Kidney epithelial cell (primary cell): ENCODE measurements around the gene ZFAND6. TPM values are rescaled to one million over a fixed set of nuclear protein-coding genes. Genes with fewer than 3 reads are reported as not detected.

Experiments
- DNase-seq: peaks from one replicate; pipeline ENCODE4 v3.0.0-alpha.2; 2010; ENCODE audit warnings: low read depth
- H3K27me3 ChIP-seq: 2 replicates; pipeline ENCODE4 v1.6.0; 2011; ENCODE audit warnings: low read length; ENCODE audit not compliant: control insufficient read depth, insufficient read depth
- H3K36me3 ChIP-seq: 2 replicates; pipeline ENCODE4 v1.5.1; 2011; ENCODE audit warnings: low read length; ENCODE audit not compliant: control insufficient read depth, insufficient read depth
- H3K4me3 ChIP-seq: 2 replicates; pipeline ENCODE4 v1.5.1; 2011; ENCODE audit warnings: low read depth, mild to moderate bottlenecking, control low read depth, low read length
- total RNA-seq: library from RNA; depleted of rRNA; stranded (reverse); fragments of >200 nt; gene quantifications from 2 replicates; pipeline ENCODE4 v1.2.3, GENCODE V29; 2015
- TF ChIP-seq, protein P1 (sequence below): IDR thresholded peaks from 2 replicates; pipeline ENCODE4 v1.5.1; 2011; ENCODE audit warnings: mild to moderate bottlenecking, moderate library complexity, low read length, control low read depth, inconsistent platforms; ENCODE audit not compliant: insufficient read depth, poor library complexity, severe bottlenecking

The ZFAND6 gene
- total RNA-seq, 1 donor from 2014 or later: 114 TPM

DNA sequence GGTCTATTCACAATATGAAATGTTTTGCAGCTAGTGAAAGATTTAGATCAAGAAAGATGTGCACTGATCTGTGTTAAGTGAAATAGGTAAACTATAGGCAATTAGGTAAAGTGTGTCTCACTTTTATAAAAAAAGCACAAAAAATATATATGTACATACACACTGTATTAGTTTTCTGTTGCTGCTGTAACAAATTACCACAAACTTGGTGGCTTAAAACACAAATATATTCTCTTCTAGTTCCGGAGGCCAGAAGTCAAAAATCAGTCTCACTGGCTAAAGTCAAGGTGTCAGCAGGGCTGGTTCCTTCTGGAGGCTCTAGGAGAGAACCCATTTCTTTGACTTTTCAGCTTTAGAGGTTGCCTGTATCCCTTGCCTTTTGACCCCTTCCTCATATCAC lies 104.4 kb downstream of the ZFAND6 start:
- no peak for DNase-seq
- TF ChIP-seq, protein P1, sequence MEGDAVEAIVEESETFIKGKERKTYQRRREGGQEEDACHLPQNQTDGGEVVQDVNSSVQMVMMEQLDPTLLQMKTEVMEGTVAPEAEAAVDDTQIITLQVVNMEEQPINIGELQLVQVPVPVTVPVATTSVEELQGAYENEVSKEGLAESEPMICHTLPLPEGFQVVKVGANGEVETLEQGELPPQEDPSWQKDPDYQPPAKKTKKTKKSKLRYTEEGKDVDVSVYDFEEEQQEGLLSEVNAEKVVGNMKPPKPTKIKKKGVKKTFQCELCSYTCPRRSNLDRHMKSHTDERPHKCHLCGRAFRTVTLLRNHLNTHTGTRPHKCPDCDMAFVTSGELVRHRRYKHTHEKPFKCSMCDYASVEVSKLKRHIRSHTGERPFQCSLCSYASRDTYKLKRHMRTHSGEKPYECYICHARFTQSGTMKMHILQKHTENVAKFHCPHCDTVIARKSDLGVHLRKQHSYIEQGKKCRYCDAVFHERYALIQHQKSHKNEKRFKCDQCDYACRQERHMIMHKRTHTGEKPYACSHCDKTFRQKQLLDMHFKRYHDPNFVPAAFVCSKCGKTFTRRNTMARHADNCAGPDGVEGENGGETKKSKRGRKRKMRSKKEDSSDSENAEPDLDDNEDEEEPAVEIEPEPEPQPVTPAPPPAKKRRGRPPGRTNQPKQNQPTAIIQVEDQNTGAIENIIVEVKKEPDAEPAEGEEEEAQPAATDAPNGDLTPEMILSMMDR: no peak
- peaks cover 2% of the 10 kb centered on the region for H3K36me3 ChIP-seq
- H3K4me3 ChIP-seq: no peak overlapping the region
- no peaks in the 10 kb centered on the region for H3K27me3 ChIP-seq

DNA sequence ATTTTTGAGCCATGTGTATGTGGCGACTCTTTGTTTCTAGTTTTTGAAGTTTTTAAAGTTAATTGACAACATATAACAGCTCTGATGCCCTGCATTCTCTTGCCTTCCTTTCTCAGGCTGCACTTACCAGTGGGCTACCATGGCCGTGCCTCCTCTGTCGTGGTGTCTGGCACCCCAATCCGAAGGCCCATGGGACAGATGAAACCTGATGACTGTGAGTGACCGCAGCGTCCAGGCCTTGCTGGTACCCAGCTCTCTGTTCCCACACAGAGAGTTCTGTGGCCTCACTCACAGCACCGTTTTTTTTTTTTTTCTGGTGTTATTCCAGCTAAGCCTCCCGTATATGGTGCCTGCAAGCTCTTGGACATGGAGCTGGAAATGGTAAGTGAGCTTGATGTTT lies 108.5 kb downstream of the ZFAND6 start:
- no peaks in the 10 kb centered on the region for H3K27me3 ChIP-seq
- DNase-seq: no peak
- TF ChIP-seq, protein P1: no peak
- H3K4me3 ChIP-seq: no peak overlapping the region
- H3K36me3 ChIP-seq: no peaks in the 10 kb centered on the region

DNA sequence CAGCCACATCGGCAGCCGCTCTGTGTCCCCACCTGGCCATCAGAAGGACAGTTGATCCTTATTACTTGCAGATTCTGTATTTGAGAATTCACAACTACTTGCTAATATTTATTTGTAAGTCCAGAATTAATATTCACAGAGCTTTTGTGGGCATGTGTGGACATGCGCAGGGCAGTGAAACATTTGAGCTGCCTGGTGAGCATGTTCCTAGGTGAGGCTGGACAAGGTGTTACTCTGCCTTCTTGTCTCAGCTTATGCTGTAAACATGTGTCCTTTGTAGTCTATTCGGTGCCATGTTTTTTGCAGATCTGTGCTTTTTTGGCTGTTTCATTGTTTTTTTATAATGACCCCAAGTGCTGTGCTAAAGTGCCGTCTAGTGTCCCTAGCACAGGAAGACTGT lies 108.9 kb downstream of the ZFAND6 start:
- Histone ChIP-seq H3K36me3 (no peaks in the 10 kb centered on the region), H3K4me3 (no peak overlapping the region), H3K27me3 (no peaks in the 10 kb centered on the region)
- TF ChIP-seq, protein P1: no peak
- no peak for DNase-seq

DNA sequence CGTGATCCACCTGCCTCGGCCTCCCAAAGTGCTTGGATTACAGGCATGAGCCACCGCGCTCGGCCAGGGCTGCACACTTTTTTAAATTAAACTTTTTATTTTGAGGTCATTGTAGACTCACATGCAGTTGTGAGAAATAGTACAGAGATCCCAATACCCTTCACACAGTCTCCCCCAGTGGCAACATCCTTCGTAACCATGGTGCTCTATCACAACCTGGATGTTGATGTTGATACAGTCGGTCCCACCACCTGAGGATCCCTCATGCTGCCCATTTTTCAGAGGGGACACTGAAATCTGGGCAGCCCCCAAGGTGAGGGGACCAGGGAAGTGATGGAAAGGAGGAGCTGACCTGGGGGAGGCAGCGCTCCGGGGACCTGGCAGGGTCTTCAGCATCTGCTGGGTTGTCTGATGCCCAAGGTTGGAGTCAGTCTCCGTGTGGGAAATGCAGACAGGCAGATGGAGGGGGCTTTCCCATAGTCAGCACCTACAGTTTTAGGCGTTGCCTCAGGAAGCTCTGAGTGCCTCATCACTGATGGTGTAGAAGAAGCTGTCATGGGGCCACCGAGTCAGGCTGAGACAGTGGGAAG lies 110.4 kb downstream of the ZFAND6 start:
- no peak for DNase-seq
- TF ChIP-seq, protein P1: no peak
- H3K4me3 ChIP-seq: no peak overlapping the region
- no peaks in the 10 kb centered on the region for H3K27me3 ChIP-seq
- H3K36me3 ChIP-seq: no peaks in the 10 kb centered on the region

DNA sequence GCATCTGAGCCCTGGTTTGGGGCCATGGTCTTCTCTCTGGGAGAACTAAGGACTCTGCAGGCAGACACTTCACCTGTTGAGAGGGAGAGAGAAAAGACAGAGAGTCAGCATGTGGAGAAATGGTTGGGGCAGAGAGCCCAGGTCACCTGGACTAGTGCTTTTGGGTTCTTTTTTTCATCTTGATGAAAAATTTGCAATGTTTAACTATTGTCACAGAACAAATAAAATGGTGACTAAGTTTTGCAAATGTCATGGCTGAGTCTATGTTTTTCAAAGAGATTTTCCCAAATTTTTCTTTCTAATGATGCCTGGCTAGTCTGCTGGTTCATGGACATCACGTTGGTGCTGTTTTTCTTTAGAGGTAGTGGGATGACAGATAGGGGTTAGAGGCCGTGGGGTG lies 111.1 kb downstream of the ZFAND6 start:
- no peaks in the 10 kb centered on the region for H3K27me3 ChIP-seq
- TF ChIP-seq, protein P1: no peak
- DNase-seq: no peak
- H3K4me3 ChIP-seq: no peak overlapping the region
- no peaks in the 10 kb centered on the region for H3K36me3 ChIP-seq

DNA sequence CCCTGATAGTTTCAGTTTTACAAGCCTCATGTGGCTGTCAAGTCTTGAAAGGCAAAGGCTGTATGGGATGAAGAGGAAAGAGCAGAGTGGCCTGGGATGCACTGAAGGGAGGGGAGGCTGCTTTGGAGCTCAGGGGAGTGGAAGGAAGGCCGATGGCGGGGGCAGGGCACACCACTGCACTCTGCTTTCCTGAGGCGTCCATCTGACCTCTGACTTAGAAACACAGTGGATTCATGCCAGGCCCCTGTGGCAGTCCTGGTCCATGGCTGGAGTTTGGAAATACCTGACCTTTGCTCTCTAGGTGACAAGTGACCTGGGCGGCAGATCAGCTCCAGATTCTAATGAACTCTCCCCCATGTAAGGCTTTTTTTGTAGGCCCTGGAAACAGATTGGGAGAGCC lies 112.3 kb downstream of the ZFAND6 start:
- no peaks in the 10 kb centered on the region for H3K36me3 ChIP-seq
- no peaks in the 10 kb centered on the region for H3K27me3 ChIP-seq
- H3K4me3 ChIP-seq: no peak overlapping the region
- TF ChIP-seq, protein P1: no peak
- no peak for DNase-seq
